Astrocyte of the hippocampus (primary cell): ENCODE measurements around the gene SYTL3.
A peak's percentile ranks its signal among the peaks of the same experiment; 100 is the strongest.
"Not testable (repeated sequence)": the region's sequence is repeated elsewhere in the genome, so short reads cannot be mapped to it uniquely, and the experiment has no call there.

Source experiments
- DNase-seq: peaks from one replicate; pipeline ENCODE4 v3.0.0; 2011; ENCODE audit warnings: low read depth, low spot score

Gene SYTL3

DNA sequence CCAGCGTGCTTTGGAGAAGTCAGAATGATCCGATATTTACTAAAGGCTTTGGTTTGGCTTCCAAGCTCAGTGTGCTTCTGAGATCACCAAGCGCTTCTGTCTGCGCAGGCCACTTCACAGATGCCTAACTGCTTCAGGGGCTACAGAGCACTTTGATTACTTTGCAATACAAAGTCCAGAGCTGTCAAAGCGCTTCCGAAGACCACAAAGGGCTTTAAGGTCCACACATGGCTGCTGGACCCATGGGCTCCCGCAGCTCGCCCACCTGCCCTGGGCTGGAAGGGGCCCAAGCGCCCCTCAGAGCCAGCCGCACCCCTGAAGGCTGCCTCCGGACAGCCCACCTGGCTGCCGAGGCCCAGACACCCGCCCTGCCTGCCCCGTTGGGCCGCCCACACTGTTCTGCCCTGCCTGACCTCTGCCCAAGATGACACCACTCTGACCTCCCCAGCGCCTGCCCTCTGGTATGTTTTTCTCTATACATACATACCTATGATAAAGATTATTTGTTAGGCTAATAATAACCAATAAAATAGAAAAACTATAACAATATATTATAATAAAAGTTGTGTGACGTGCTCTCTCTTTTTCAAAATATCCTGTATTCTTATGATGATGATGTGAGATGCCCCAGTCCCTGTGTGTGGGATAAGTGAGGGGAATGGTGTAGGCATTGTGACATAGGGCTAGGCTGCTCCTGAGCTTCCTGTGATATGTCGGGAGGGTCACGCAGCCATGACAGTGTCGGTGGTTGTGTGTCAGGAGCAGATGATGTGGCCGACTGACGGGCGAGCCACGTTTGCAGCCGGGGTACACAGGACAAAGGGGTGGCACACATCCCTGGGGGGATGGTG is 27.9 kb upstream of the SYTL3 start:
- no peak for DNase-seq

DNA sequence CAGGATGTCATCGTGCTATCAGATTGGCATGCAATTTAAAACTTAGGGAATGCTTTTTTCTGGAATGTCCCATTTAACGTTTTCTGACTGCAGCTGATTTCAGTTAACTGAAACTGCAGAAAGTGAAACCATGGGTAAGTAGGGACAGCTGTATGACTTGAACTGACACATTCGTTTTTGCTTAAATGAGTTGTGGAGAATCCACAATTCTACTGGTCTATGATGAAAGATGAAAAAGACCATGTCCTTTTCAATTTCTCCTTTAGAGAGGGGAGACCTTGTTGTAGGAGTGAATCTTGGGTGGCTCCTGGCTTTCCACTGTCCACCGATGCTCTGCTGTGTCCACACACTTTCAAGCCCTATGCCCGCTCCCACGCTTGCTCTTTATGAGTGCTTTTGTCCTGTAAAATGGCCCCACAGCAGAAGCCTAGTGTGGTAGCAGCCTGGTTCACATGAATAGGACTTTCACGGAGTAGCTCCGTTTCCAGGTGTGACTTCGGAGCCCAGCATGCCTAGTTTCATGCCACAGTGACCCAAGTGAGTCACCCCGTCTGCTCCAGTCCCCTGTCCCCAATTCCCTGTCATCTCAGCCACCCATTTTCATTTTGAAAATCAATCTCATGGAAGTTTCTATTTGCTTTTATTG is 27.2 kb upstream of the SYTL3 start:
- no peak for DNase-seq

DNA sequence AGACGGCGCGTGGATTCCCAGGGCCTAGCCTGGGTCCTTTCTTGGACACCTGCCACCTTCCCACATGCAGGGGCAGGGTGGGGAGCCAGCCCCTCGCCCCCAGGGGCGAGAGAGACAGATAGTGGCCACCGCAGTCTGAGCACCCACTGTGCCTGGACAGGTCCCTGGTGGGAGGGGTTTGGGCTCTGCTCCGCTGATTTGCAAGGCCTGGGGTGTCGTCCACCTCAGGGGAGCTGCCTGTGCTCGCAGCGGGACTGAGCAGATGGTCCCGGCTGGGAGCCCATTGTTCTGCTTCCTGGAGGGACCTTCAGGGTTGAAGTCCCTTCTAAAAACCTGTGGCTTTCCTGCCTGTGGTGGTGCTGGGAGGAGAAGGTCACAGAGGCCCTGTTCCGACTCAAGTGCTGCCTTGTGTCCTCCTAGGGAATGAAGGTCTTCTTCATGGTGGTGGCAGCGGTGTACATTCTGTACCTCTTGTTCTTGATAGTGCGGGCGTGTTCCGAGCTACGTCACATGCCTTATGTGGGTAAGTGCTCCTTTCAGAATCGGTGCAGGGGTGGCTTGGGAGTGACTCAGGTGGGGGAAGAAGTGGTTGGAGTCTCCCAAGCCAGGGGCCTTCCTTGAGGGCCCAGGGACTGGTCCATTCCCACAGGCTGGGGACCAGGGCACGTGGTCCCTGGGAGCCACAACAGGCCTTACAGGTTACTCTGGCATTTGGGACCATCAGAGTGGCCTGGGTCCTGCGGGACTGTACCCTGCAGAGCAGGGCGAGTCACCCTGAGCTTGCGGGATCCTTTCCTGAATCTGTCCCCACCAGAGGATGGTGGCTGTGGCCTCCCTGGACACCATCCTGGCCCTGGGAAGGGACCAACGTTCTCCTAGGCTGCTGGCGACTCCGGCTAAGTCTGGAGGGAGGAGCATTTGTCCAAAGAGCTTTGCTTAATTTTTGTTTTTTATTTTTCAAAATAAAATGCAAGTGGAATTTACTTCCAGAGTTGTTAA is 24.9 kb upstream of the SYTL3 start:
- no peak for DNase-seq

DNA sequence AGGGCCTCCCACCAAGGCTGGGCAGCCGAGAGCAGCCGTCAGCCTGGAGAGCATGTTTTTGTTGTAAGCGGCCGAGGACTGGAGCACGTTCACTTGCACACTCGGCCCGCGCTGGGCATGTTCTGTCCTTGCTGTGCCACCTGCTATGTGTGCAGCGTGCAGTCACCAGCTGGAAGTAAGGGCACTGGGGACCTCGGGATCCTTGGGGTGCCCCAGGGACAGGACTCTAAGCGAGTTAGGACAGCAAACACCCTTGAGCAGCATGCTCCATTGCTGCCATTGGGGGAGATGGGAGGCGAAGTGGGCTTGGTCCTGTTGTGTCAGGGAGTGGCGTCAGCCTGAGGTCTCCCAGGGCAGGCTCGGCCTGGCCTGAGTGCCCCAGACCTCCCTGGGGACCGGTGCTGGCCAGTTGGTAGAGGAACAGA is 24.0 kb upstream of the SYTL3 start:
- DNase-seq, result no peak

DNA sequence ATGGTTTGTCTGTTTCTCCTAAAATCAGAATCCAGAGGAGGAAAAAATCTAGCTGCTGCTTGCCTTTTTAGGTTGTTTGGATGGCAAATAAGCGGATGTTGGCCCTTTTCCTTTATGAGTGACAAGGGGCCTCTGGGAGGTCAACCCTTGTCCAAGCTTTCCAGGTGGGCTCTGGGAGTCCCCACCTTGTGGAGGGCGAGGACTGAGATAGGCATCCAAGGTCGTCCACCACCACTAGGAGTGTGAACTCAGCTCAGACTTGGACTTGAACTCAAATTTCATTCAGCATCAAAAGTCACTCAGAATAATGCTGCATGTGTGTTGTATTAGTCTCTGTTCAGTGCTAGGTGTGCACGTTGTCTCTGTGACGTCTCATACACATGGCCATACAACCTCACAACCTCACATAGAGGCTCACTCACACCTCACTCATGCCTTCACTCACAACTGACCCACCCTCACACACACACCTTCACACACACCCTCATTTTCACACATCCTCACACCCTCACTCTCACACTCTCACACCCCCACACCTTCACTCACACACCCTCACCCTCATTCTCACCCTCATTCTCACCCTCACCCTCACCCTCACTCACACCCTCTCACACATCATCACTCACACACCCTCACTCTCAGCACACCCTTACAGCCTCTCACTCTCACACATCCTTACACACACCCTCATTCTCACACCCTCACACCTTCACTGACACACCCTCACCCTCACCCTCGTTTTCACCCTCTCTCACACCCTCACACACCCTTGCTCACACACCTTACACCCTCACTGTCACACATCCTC is 23.3 kb upstream of the SYTL3 start:
- DNase-seq, result no peak

DNA sequence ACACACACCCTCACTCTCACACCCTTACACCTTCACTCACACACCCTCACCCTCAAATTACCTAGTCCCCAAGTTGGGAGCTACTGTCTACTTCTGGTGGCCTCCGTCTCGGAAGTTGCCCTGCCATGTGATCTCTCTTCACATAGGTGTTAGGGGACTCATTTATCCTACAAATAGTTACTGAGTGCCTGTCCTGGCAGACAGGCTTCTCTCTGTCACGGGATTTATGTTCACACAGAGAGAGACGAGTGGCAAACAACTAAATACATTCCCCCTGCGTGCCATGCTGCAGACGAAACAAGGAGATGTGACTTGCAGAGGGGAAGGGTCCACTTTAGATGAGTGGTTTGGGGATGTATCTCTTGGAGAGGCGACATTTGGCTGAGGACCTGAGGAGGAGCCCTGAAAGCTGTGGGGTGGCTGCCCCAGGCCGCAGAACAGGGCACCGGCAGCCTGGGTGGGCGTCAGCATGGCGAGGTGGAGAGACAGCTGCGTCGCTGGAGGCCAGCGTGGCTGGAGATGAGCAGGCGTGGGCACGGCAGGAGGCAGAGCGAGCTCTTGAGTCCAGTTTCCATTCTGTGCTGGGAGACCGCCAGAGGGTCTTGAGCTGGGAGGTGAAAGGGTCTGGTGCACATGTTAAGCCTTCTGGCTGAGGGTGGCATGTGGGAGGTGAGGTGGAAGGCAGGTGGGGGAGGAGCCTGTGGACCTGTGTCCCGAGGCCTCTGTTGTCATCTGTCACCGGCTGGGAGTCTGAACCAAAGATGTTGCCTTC is 22.5 kb upstream of the SYTL3 start:
- no peak for DNase-seq

DNA sequence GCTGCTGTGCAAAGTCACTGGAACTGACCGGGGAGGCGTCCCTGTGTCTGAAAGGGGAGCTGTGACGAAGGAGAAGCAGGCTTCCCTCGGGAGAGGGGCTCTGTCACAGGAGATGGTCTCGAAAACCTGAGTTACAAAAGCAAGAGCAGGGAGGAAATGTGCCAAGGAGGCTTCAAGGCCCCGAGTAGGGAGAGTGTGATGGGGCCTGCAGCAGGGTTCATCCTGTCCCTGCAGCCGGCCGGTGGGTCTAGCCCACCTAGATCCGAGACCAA is 22.0 kb upstream of the SYTL3 start:
- DNase-seq, result no peak

DNA sequence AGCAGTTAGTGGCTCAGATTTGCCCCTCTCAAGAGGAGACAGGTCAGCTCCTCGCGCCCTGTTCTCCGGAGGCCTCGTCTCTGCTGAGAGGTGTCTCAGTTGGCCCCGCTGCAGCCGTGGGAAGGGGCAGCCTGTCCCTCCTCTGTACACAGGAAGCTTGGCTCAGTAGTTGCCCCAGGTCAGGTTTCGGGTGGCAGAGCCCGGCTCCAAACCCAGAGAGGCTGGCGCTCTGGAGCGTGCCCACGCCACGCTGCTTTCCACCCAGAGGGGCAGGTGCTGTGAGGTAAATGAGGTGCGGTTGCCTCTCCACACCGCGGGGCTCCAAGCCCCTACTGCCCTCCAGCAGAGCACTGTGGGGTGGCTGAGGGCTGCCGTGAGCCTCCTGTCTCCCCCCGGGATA is 21.3 kb upstream of the SYTL3 start:
- no peak for DNase-seq

DNA sequence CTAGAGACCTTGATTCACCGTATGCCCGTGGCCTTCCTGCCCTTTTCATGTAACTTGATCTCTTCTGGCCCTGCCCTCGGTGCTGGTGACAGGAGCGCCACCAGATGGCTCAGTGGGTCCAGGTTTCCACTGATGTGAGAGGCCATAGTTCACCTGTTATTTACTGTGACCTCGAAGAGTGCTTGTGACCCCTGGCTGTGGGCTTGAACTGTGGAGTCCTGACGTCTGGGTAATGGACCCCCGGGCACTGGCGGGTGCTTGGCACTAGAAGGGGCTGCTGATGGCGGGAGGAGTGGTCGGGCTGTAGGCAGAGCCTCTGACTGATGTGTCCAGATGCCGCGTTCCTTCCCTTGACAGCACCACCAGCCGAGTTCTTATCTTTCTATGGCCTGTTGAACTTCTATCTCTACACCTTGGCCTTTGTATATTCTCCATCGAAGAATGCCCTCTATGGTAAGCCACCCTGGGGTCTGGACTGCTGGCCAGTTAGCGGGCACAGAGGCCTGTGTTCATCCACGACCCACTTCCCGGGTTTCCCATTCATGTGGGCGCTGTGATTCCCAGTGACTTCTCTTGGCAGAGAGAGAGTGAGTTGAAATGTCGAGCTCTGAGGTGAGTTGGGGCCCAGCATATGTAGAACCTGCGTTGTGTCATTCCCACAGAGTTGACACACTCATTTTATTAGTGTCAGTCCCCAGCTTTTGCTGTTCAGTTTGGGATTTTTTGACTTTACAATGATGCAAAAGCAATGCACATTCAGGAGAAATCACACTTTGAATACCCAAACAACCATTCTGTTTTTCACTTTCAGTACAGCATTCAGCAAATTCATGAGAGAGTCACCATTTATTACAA is 20.3 kb upstream of the SYTL3 start:
- no peak for DNase-seq

DNA sequence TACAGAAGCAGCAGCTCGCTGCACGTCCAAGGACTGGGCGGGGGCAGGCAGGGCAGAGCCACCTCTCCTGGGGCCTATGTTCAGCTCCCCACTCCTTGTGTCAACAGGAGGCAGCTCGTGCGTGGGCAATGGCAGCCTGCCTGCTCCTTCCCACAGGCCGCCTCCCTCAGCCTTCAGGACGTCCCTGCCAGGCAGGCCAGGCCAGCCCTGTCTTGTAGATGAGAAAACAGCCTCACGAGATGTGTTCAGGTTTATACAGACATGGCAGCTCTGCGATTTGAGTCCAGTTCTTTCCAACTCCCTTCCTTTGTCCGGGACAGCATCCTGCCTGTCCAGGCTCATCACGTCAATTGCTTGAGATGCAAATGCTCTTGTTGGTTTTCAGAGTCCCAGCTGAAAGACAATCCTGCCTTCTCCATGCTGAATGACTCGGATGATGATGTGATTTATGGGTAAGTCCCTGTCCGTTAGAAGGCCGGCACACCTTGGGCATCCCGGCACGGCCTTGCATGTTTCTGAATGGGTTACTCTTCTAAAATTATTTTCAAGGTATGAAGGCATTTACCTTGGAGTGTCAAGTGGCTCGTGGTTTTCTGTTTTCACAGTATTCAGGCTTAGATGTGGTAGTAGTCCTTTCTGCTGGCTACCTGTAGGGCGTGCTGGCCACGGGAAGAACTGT is 18.8 kb upstream of the SYTL3 start:
- peak; percentile 65 for DNase-seq

DNA sequence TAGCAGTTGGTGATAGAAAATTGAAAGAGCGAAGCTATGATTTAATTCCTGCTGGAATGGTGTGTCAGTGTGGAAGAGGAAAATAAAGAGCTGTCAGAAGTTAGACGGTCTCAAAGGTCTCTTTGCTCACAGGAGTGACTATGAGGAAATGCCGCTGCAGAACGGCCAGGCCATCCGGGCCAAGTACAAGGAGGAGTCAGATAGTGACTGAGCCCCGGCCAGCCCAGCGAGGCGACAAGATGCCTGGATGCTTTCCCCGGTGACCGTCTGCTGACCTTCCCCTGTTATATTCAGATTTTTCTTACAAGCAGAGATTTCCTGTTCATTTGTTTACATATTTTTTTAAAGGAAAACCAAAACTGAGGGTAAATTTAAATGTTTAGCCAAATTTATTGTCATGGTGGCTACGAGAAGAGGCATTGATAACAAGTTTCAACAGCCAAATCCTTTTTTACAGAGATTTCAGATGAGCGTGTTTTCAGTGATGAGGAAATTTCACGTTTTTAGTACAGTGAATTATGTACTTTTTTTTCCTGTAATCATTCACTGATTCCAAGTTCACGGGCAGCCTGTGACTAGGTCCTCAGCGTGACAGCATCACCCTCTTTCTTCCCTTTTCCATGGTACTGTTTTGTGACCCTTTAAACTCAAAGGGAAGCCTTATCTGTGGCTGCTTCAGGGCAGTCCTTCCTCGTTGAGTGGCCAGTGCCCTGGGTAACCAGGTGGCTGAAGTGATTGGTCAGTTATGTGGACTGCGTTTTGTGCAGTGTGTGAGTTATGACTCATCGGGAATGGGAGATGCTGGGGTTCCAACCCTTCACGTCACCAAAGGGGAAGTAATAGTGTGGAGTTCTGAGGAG is 17.9 kb upstream of the SYTL3 start:
- peak; percentile 85 for DNase-seq

DNA sequence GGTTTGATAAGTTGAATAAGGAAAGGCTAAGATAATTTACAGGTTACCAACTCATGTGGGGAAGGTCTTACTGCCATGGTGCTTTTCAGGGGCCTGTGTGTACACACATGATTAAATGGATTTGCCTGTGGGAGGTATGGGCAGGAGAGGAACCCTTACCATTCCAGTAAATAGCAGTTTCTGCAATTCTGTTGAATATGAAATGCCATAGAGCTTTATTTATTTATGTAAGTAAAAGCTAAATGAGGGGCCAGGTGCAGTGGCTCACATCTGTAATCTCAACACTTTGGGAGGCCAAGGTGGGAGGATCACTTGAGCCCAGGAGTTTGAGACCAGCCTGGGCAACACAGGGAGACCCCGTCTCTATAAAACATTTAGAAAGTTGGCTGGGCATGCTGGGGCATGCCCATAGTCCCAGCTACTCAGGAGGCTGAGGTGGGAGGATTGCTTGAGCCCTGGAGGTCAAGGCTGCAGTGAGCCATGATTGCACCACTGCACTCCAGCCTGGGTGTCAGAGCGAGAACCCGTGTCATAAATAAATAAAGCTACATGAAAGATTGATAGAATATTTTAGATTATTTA is 17.2 kb upstream of the SYTL3 start:
- DNase-seq, result not testable (repeated sequence)

DNA sequence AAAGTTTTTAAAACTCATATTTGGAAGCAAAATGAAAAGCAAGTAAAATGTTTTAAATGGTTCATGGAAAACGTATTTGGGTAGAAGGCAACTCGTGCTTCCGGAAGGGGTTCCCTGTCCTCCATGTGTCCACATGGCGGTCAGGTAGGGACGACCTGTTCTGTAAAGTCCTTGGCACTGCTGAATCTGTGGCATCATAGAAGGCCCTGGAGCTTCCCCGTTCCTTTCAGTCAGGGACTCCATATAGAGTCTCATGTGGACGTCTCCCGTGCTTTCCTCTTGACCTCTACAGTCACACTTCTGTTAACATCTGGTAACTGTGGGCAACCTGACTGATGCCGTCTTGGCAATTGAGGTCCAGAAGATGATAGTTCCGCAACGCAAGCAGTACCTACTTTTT is 16.7 kb upstream of the SYTL3 start:
- DNase-seq, result no peak

DNA sequence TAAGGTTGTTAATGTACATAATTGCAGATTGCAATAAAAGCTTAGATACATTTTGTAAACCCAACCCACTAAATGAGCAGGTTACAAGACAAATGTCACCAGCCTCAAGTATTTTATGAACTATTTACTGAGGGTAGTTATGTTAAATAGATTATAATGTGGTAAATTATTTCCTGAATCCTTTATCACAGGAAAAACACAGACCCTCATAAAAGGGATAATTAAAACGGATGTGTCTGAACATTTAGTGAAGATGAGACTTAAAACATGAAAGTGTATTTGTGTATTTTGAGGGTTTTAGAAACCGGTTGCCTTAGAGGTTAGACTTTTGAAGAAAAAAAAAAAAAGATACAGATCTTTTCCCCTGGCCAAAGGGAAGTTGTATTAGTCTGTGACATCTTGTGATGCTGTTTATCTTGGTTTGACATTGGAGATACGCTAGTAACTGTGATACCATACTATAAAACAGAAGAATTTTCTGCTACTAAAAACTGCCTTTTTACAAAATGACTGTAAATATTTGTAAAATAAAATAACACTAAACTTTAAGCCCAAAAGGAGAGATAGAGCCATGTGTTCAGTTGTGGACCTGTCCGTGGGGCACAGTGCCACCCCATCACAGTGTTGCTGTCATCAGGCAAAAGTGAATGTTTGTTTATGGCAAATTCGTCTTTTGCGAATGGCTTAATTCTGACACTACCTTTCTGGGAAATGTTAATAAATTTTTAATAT is 15.0 kb upstream of the SYTL3 start:
- DNase-seq, result no peak

DNA sequence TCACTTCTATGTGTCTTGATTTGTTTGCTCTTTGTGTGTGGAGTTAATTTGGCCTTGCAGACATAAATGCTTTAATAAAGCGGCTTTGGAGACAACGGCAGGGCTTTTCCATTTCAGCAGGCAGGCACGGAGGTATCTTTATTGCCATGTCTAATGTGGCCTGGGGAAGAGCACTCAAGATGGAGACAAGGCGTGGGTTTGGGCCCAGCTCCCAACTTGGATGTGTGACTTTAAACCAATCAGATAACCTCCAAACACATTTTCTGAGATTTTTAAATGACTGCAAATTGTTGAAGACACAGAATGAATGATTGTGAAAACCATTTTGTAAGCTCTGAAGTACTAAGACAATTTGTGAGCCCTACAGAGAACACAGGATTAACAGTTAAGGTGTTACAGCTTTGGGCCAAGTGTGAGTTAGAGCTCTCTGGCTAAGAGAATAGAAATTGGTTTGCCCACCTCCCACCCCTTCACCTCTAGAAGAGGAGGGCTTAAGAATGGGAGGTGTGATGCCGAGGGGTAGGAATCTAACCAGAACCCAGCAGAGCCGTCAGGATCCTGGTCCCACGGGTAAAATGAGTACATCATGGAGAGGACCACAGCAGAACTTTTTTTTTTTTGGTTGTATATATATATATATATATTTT is 14.3 kb upstream of the SYTL3 start:
- DNase-seq, result no peak

DNA sequence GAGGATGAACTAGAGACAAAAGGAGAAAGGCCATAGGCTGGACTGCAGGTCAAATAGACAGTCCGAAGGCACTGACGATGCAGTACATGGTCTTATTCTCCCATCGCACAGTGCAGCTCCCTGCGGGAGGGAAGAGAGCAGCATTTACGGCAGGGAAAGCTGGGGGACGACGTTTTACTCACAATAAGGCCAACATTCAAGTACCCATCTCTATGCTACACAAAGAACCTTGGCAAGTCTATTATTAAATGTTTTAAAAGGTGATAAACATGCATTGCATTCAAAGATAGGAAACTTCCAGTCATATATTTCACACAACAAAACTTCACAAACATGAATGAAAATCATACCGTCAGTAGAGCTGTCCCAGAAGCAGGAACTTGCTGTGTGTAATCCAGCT is 13.1 kb upstream of the SYTL3 start:
- no peak for DNase-seq
